Dermis microvascular lymphatic vessel endothelial cell (primary cell): ENCODE data around the gene ABCB8. TPM values are rescaled to one million over a fixed set of nuclear protein-coding genes. Genes with fewer than 3 reads are reported as not detected.
"Not testable (repeated sequence)": the region's sequence is repeated elsewhere in the genome, so short reads cannot be mapped to it uniquely, and the experiment has no call there.

Experiments used
- DNase-seq, 2 donors: peaks; one replicate each; pipeline versions ENCODE4 v3.0.0 to v3.0.0-alpha.2; 2010; ENCODE audit warnings: low read depth in 2 of 2
- total RNA-seq: library from RNA; depleted of rRNA; stranded (reverse); fragments of >200 nt; gene quantifications from 2 replicates; pipeline ENCODE4 v1.2.1, GENCODE V29; 2014

Gene ABCB8
- total RNA-seq, 1 donor from 2014 or later = 13.9 TPM

DNA sequence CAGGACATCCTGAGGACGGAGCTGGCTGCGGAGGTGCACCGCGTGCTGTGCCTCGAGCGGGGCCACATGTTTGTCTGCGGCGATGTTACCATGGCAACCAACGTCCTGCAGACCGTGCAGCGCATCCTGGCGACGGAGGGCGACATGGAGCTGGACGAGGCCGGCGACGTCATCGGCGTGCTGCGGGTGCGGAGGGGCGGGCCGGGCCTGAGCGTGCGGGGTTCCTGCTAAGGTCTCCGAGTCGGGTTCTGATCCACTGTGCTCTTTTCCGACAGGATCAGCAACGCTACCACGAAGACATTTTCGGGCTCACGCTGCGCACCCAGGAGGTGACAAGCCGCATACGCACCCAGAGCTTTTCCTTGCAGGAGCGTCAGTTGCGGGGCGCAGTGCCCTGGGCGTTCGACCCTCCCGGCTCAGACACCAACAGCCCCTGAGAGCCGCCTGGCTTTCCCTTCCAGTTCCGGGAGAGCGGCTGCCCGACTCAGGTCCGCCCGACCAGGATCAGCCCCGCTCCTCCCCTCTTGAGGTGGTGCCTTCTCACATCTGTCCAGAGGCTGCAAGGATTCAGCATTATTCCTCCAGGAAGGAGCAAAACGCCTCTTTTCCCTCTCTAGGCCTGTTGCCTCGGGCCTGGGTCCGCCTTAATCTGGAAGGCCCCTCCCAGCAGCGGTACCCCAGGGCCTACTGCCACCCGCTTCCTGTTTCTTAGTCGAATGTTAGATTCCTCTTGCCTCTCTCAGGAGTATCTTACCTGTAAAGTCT, 14.3 kb upstream of the ABCB8 start:
- DNase-seq = no peak

DNA sequence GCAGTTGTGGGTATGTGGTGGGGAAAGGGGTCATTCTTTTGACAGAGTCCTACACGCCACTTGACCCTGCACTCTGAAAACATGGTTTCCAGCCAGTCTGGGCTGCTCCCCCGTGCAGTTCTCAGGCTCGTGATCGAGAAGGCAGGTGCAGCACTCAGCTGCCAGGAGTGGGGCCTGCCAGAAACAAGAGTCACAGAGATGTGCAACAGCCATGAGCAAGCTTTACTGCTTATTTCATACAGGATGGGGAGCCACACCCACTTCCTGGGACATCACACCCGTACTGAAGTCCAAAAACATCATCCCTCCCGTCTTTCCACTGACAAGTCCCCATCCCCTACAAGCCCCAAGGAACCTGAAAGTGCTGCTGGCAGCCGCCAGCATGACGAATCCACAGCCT, 13.3 kb upstream of the ABCB8 start:
- DNase-seq = no peak

DNA sequence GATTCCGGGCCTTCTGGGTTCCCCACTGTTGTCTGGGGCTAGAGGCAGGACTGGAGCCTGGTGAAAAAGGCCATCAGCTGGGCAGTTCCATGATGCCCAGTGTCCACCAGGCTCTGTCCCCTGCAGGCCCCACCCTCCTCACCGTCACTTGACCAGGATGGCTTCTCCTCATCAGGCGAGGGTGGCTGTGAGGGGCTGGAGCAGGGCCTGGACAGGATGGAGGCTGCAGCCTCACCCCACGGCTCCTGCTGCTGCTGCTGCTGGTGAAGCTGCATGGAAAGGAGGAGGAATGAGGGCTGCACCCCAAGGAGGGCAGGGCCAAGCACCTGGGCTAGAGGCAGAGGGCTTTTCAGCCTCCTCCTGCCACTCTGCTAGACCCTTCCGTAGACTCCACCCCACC, 12.3 kb upstream of the ABCB8 start:
- no peak for DNase-seq

DNA sequence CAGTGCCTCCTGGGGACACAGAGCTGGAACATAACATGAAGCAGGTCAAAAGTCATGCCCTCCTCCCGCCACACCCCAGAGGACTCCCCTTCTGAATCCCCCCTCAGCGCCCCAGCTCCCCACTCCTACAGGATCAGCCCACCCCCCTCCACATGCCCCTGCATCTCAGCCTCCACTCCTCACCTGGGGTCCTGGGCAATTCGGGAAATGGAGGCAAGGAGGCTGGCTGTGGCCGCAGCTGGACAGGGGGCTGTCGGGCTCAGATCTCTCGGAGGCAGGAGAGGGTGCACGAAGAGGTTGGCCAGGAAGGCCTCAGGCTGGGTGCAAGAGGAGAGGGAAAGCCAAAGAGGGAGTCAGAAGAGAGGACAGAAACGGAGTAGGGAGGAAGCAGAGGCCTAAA, 11.7 kb upstream of the ABCB8 start:
- DNase-seq = no peak

DNA sequence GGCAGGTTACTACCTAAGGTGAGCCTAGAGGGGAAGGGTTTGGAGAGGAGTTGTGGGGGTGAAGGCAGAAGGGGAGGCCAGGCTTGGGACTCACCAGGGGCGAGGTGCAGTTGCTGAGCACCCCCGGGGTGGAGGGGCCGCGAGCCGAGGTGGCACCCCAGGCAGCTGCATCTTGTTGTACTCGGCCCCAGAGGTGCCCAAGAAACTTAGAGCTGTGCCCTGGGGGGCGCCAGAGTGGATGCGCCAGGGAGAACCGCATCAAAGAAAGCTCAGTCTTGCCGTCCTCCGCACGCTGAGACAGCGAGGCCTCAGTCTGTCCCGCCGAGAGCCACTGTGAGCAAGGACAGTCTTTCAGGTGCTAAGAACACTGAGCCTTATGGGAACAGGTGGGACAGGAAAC, 11.3 kb upstream of the ABCB8 start:
- no peak for DNase-seq

DNA sequence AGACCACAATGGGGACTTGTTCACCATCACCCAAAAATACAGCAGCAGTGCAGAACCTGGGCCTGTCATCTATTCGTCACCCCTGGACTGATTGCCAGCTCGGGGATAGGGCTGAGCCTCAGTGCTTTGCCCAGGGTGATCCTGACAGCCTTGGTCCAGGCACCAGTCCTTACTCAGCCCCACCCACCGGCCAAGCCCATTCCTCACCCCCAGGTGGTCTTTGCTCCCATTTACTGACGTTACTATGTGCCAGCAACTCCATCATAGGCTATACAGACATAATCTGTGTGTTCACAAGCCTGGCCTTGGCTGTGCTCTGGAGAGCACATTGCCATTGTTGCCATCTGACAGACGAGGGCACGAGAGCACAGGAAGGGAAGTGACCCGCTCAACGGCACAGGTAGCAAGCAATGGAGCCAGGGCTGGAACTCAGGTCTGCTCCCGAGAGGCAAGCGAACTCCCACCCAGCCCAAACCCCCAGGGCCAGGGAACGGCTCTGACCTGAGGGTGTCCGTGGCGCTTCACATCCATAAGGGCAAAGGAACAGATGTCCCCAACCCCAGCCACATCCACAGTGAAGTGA, 10.8 kb upstream of the ABCB8 start:
- DNase-seq = no peak

DNA sequence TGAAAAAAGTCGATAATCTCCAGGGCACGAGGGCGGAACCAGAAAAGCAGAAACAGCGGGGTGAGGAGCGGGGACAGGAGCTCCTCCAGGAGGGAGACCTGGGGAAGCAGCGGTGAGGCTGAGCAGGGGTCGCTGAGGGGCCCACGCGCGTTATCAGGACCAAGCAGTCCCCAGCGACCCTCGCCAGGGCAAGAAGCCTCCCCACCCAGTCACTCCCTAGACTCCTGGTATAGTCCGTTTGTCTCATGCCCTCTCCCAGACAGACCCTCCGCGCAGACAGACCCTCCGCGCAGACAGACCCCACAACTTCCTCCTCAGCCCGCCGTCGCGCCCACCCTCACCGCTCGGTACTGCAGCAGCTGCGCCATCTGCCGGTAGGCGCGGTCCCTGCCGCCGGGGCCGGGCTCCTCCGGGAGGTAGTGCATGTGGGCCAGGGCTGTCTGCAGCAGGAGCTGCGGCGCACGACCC, 10.3 kb upstream of the ABCB8 start:
- DNase-seq = peak in 1 of 2 donors; percentile 63

DNA sequence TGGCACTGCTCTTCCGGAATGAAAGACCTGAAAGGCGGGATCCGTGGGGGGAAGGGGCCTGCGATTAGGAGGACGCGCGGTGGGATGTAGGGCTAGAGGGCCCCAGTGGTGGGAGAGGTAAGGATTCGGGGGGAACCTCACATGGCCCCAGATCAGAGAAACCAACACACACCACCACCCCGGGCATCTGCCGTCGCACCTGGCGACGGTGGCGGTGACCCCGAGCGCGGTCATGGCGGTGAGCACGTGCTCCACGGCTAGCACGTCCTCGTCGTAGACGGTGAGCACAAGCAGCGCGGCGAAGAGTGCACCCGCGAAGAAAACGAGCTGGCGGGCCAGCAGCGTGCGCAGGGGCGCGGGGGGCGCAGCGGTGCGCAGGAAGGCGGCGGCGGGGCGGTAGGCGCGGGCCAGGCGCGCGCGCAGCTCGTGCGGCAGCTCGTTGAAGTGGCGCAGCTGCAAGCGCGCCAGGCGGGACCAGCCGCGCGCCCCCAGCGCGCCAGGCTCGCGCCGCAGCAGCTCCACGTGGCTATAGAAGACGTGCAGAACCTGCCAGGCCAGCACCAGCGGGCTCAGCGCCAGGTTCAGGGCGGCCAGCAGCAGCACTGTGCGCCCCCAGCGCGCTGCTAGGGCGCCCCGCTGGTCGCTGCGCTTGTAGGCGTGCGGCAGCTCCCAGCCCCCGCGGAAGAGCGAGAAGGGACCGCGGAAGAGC, 9.7 kb upstream of the ABCB8 start:
- peak in 1 of 2 donors; percentile 68 for DNase-seq

DNA sequence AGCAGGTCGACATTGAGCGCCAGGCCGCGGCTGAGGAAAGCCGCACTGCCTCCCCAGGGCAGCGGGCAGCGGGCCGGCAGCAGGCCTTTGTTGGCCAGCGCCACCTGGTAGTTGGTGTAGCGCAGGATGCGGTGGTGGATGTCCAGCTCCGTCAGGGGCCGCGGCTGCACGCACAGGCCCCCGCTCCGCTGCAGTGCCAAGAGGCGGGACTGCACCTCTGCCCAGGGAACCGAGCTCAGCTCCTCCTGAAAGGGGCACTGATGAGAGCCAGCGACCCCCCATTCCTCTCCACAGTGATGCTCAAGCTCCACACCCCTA, 9.2 kb upstream of the ABCB8 start:
- no peak for DNase-seq

DNA sequence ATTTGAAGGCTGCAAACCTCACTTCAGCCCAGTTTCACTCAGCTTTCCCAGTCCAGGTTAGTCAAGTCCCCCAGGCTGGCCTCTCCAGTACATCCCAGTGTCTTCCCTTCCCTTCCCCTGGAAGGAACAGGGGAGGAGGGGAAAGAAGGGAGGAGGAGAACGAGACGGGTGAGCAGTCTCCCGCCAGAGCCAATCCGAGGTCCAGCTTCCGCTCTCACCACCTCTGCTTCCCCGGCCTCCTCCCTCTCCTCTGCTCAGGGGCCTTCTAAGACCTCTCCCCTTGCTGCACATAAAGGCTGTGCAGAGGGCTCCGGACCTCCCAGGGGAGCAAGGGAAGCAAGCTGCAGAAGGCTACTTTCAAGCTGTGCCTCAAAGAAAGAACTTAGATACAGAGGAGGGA, 8.0 kb upstream of the ABCB8 start:
- DNase-seq = no peak

DNA sequence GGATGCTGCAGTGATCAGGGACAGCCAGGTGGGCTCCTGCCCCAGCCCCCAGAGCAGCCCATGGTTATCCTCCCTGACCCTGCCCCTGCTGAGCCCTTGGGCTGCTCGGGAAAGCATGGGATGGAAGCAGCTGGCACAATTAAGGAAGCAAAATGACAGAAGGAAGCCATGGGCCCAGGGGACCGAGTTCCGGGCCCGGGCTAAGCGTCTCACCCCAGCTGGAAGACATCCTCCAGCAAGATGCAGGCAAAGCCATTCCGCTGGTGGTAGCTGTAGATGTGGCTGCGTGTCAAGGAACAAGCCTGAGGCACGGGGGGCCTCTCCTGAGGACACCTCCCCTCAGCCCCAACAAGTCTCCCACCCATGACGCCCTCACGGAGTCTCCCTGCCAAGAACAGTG, 5.0 kb upstream of the ABCB8 start:
- no peak for DNase-seq

DNA sequence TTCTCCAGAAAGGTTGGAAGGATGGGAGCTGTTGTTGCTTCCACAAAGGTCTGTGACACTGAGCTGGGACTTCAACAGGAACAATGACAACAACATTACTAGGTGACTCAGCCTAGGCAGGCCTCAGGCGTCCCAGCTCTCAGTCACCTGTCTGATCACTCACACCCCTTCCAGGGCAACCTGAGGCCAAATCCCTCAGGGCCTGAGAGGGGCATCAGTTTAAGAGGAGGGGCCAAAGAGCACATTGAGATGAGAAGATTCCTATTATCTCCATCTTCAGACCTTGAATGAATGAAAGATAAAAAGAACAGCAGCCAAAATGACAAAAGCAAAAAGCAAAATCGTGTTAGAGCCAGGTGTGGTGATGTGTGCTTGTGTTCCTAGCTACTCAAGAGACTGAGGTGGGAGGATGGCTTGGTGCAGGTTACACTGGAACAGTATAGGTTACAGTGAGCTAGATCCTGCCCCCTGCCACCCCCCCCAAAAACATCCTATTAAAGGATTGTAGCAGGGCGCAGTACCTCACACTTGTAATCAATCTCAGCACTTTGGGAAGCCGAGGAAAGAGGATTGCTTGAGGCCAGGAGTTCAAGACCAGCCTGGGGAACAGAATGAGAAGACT, 3.7 kb upstream of the ABCB8 start, which contains the start of gene ATG9B:
Gene ATG9B, minus strand, starts transcription at position 60 of the 622 bp plus-strand sequence. CDS start 71 bp downstream, outside the sequence.
- DNase-seq = no peak

DNA sequence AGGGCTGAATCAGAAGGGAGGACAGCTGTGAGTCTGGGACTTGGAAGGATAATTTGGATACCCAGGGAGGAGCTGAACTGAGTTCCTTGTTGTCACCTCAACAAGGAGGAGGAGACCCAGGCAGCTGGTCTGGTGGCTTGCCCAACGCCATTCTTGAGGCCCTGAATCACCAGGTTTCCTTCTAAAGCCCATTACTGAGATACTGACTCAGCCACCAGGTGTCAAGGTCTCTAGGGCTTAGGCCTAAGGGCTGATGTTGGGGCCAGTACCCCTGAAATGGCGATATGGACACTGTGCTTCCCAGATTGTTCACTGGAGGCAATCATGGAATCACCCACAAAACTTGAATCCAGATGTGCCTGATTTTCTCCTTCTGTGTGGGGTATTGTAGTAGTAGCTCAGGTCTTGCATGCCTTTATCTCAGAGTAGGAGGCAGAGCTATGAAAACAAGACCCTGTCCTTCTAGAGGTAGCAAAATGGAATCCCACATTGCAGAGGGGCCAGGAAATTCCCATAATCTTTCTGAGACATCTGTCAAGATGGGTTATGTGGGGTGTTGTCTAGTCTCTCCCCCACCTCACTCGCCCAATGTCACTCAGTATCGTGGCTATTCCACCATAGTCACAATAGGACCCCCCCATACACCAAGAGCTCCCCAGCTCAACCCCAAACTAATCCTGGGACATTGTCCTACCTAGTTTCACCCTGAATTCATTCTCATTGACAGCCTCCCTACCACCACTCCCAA, 2.2 kb upstream of the ABCB8 start:
- no peak for DNase-seq

DNA sequence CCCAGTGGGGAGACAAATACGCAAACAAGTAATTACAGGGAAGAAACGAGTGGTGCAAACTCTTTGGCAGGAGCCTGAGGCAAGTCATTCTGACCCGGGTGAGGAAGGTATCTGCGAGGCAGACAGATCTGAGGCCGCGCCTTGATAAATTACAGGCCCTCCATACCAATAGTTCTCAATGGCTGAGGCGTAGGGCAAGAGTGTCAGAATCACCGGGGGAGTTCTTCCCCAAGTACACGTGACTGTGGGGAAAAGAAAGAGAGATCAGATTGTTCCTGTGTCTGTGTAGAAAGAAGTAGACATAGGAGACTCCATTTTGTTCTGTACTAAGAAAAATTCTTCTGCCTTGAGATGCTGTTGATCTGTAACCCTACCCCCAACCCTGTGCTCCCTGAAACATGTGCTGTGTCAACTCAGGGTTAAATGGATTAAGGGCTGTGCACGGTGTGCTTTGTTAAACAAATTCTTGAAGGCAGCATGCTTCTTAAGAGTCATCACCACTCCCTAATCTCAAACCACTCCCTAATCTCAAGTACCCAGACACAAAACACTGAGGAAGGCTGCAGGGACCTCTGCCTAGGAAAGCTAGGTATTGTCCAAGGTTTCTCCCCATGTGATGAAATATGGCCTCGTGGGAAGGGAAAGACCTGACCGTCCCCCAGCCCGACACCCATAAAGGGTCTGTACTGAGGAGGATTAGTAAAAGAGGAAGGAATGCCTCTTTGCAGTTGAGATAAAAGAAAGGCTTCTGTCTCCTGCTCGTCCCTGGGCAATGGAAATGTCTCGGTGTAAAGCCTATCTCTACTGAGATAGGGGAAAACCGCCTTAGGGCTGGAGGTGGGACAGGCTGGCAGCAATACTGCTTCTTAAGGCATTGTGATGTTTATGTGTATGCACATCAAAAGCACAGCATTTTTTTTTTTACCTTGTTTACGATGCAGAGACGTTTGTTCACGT, 1.2 kb upstream of the ABCB8 start:
- DNase-seq = not testable (repeated sequence)

DNA sequence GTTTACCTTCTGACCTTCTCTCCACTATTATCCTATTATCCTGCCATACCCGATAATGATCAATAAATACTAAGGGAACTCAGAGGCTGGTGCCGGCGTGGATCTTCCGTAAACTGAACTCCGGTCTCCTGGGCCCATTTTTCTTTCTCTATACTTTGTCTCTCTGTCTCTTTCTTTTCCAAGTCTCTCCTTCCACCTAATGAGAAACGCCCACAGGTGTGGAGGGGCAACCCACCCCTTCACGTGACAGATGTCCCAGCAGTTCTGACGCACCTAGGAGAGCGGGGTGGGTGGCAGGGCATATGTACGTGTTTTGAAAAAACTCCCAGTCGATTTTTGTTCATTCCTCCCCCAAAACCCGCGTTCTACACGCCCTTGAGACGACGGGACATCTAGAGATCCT, 521 bp upstream of the ABCB8 start:
- not testable (repeated sequence) for DNase-seq

DNA sequence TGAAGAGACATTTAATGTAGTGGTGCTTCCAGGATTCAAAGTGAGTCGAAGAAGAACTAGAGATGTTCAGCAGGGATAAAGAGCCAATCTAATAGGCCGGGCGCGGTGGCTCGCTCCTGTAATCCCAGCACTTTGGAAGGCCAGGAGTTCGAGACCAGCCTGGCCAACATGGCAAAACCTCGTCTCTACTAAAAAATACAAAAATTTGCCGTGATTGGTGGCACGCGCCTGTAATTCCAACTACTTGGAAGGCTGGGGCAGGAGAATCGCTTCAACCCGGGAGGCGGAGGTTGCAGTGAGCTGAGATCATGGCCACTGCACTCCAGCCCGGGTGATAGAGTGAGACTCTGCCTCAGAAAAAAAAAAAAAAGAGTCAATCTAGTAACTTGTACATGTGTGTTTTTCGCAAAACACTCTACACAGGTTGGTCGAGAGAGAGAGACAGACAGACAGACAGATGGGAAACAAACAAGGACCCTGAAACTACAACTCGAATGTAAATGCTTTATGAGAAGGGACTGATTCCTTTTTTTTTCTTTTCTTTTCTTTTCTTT, 775 bp downstream of the ABCB8 start:
- no peak for DNase-seq

DNA sequence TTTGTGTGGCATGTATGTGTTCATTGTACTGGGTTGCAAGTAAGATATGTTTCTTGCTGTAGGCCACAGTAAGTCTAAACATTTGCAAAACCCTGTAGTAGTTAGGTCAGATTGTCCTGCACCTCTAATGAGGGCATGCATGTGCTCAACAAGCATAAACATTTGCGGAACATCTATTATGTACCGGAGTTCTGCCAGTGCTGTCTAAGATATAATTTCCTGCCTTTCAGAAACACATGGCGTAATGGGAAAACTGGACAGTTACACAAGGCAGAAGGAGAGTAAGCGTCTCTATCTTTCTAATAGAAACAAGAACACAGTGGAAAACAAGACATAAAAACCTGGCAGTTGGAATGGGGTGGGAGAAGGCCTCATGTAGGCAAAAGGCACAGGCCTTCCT, 2.8 kb downstream of the ABCB8 start:
- no peak for DNase-seq

DNA sequence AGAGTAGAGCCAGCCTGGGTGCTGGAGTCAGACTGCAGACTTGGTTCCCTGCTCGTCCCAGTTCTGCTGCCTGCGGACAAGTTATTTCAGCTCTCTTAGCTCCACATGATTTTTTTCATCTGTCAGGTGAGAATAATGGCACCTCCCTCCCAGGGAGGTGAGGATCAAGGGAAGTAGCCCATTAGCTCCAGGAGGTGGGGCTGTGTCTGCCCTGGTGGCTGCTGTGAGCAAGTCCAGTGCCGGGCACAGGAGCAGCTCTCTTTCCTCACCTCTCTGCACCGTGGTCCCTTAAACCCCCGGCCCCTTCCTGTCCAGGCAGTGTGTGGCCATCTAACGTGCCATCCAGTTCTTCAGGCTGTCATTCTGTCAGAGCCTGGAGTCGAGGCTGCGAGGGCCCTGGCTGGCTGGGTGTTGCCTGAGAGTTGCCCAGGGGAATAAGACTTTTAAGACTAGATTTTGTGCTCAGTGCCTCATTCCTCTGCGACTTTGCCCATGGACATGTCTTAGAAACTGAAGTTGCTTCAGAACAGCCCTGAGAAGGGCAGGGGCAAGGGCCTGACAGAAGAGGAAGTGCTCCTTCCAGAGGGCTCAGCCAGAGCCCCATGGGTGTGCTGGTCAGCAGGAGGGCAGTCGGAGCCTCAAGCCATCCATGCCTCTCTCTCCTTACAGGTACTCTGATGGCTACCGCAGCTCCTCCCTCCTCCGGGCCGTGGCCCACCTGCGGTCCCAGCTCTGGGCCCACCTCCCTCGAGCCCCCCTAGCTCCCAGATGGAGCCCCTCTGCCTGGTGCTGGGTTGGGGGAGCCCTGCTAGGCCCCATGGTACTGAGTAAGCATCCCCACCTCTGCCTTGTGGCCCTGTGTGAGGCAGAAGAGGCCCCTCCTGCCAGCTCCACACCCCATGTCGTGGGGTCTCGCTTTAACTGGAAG, 5.0 kb downstream of the ABCB8 start:
- no peak for DNase-seq

DNA sequence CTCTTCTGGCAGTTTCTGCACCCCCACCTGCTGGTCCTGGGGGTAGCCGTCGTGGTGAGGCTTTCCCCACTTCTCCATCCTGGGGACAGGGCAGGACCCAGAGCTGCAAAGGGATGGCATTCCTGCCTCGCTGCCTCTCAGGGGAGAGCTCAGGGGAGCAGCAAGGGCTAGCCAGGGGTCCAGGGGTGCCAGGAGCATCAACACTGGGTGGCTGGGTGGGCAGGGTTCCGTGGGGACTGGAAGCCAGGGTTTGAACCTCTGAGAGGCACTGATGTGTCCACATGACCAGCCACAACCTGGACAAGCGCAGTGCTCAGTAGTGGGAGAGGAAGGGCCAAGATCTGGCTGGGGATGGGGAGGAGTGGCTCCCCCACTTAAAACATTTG, 5.6 kb downstream of the ABCB8 start:
- no peak for DNase-seq
